H1 (cell line): ENCODE measurements around the gene PDE4B. TPM values are rescaled to one million over a fixed set of nuclear protein-coding genes. Genes with fewer than 3 reads are reported as not detected.

Experiments used
- CTCF ChIA-PET: fragments of 300-600 bp; sonication (Branson Sonifier 250); formaldehyde crosslinking; loops from one replicate; lab custom pipeline; 2021; ENCODE audit not compliant: partially characterized antibody; lab: Charles Lee
- POLR2A ChIA-PET: fragments of 300-600 bp; sonication (Branson Sonifier 250); formaldehyde crosslinking; loops from one replicate; lab custom pipeline; 2021; ENCODE audit warnings: inconsistent platforms; ENCODE audit not compliant: partially characterized antibody; lab: Charles Lee
- DNase-seq, 2 experiments: peaks; one replicate each; pipeline versions ENCODE4 v3.0.0 to v3.0.0-alpha.2; 2010 to 2022; ENCODE audit warnings: low spot score in 2 of 2, low read depth in 1 of 2, mixed read lengths in 1 of 2
- FAIRE-seq: peaks from 2 replicates; lab custom pipeline; 2011; peaks lifted over from hg19 to GRCh38; lab: Jason Lieb, UNC
- H2AFZ ChIP-seq: 2 replicates; pipeline ENCODE4 v1.8.1; 2012; ENCODE audit warnings: low read length, inconsistent platforms
- H2AK5ac ChIP-seq: 2 replicates; pipeline ENCODE4 v1.6.1; 2013; ENCODE audit warnings: low read depth, low read length
- H2BK120ac ChIP-seq: replicated peaks from 2 replicates; pipeline ENCODE3; 2013; ENCODE audit warnings: low read depth, low read length, inconsistent platforms
- H2BK12ac ChIP-seq: 2 replicates; pipeline ENCODE4 v1.6.1; 2013; ENCODE audit warnings: low read depth, low read length
- H2BK15ac ChIP-seq: 2 replicates; pipeline ENCODE4 v1.6.1; 2013; ENCODE audit warnings: low read length
- H2BK20ac ChIP-seq: 2 replicates; pipeline ENCODE4 v1.6.1; 2013; ENCODE audit warnings: low read length
- H2BK5ac ChIP-seq: 2 replicates; pipeline ENCODE4 v1.6.1; 2013; ENCODE audit warnings: low read depth, low read length
- H3K14ac ChIP-seq: 2 replicates; pipeline ENCODE4 v1.6.1; 2013; ENCODE audit warnings: inconsistent platforms; ENCODE audit not compliant: insufficient read length
- H3K18ac ChIP-seq: 2 replicates; pipeline ENCODE4 v1.6.1; 2013; ENCODE audit warnings: low read length; ENCODE audit errors: extremely low read depth
- H3K23ac ChIP-seq: 2 replicates; pipeline ENCODE4 v1.6.1; 2013; ENCODE audit warnings: inconsistent platforms; ENCODE audit not compliant: insufficient read length
- H3K23me2 ChIP-seq: 2 replicates; pipeline ENCODE4 v1.6.1; 2013; ENCODE audit warnings: low read depth, low read length
- H3K27ac ChIP-seq: 2 replicates; pipeline ENCODE4 v1.6.1; 2011; ENCODE audit warnings: low read depth, low read length, inconsistent platforms
- H3K27me3 ChIP-seq, 4 experiments: replicated peaks in 1 of 4; 1 replicate in 1 of 4; 2 replicates in 3 of 4; pipeline versions ENCODE4 v1.6.1 to v1.8.1; 2011 to 2013; ENCODE audit warnings: low read length in 3 of 4, mild to moderate bottlenecking in 3 of 4, inconsistent platforms in 2 of 4, mixed read lengths in 2 of 4, moderate library complexity in 1 of 4; ENCODE audit not compliant: control insufficient read depth in 3 of 4, insufficient read depth in 3 of 4; ENCODE audit errors: extremely low read depth in 1 of 4
- H3K36me3 ChIP-seq, 4 experiments: 2 replicates each; pipeline versions ENCODE4 v1.6.1 to v1.8.1; 2011 to 2013; ENCODE audit warnings: mild to moderate bottlenecking in 4 of 4, low read length in 3 of 4, moderate library complexity in 2 of 4, control low read depth in 1 of 4, inconsistent platforms in 1 of 4; ENCODE audit not compliant: insufficient read depth in 4 of 4, control insufficient read depth in 2 of 4
- H3K4ac ChIP-seq: replicated peaks from 2 replicates; pipeline ENCODE3; 2013; ENCODE audit warnings: low read length, low read depth, mixed read lengths, inconsistent platforms; ENCODE audit not compliant: insufficient read length
- H3K4me1 ChIP-seq, 4 experiments: replicated peaks in 1 of 4; 1 replicate in 1 of 4; 2 replicates in 3 of 4; pipeline versions ENCODE4 v1.6.1 to v1.8.1; 2011 to 2013; ENCODE audit warnings: low read length in 3 of 4, inconsistent platforms in 2 of 4, mixed read lengths in 1 of 4; ENCODE audit not compliant: insufficient read depth in 4 of 4, control insufficient read depth in 3 of 4
- H3K4me2 ChIP-seq, 2 experiments: 2 replicates each; pipeline versions ENCODE4 v1.6.1 to v1.8.1; 2011 to 2013; ENCODE audit warnings: low read depth in 2 of 2, low read length in 2 of 2, control low read depth in 1 of 2, inconsistent platforms in 1 of 2, mild to moderate bottlenecking in 1 of 2; ENCODE audit not compliant: insufficient read depth in 1 of 2
- H3K4me3 ChIP-seq, 4 experiments: fragments of 200-600, 300-600 bp in 1 of 4; sonication (generic), shearing (Covaris generic), sonication (Bioruptor Twin) in 1 of 4; 2 replicates each; pipeline versions ENCODE4 v1.5.1 to v1.8.1; 2011 to 2016; ENCODE audit warnings: low read length in 4 of 4, low read depth in 3 of 4, control low read depth in 2 of 4, inconsistent platforms in 2 of 4, mild to moderate bottlenecking in 2 of 4, mixed read lengths in 1 of 4, moderate library complexity in 1 of 4; ENCODE audit not compliant: insufficient read depth in 2 of 4; ENCODE audit errors: extremely low read depth in 1 of 4
- H3K56ac ChIP-seq: replicated peaks from 2 replicates; pipeline ENCODE3; 2013; ENCODE audit warnings: low read depth, mild to moderate bottlenecking, mixed read lengths, low read length, inconsistent platforms; ENCODE audit not compliant: insufficient read length
- H3K79me1 ChIP-seq: 2 replicates; pipeline ENCODE4 v1.6.1; 2013; ENCODE audit warnings: low read depth, low read length, control low read depth
- H3K79me2 ChIP-seq, 2 experiments: 2 replicates each; pipeline versions ENCODE4 v1.6.1 to v1.8.1; 2012 to 2013; ENCODE audit warnings: low read length in 2 of 2, mild to moderate bottlenecking in 2 of 2, inconsistent platforms in 1 of 2; ENCODE audit not compliant: insufficient read depth in 2 of 2, control insufficient read depth in 1 of 2
- H3K9ac ChIP-seq, 4 experiments: replicated peaks in 1 of 4; 1 replicate in 1 of 4; 2 replicates in 3 of 4; pipeline versions ENCODE4 v1.6.1 to v1.8.1; 2011 to 2013; ENCODE audit warnings: low read depth in 3 of 4, low read length in 3 of 4, control low read depth in 2 of 4, mild to moderate bottlenecking in 2 of 4, moderate library complexity in 2 of 4, inconsistent platforms in 1 of 4; ENCODE audit errors: extremely low read depth in 1 of 4
- H3K9me3 ChIP-seq, 2 experiments: 2 replicates each; pipeline versions ENCODE4 v1.6.1 to v1.8.1; 2012 to 2013; ENCODE audit warnings: mild to moderate bottlenecking in 2 of 2, moderate library complexity in 2 of 2, control low read depth in 1 of 2, inconsistent platforms in 1 of 2, low read depth in 1 of 2, low read length in 1 of 2, mixed read lengths in 1 of 2; ENCODE audit not compliant: insufficient read depth in 2 of 2
- H4K20me1 ChIP-seq, 2 experiments: replicated peaks in 1 of 2; 2 replicates each; pipeline versions ENCODE3 to v1.8.1; 2011 to 2013; ENCODE audit warnings: inconsistent platforms in 2 of 2, low read length in 2 of 2, mild to moderate bottlenecking in 1 of 2; ENCODE audit not compliant: insufficient read depth in 2 of 2, control insufficient read depth in 1 of 2
- H4K5ac ChIP-seq: 2 replicates; pipeline ENCODE4 v1.6.1; 2013; ENCODE audit warnings: low read length, low read depth, mixed read lengths, inconsistent platforms; ENCODE audit not compliant: insufficient read length
- H4K8ac ChIP-seq: 2 replicates; pipeline ENCODE4 v1.8.0; 2013; ENCODE audit warnings: mild to moderate bottlenecking, moderate library complexity, low read length, inconsistent platforms; ENCODE audit not compliant: insufficient read depth; ENCODE audit errors: extremely low read depth
- H4K91ac ChIP-seq: replicated peaks from 2 replicates; pipeline ENCODE3; 2013; ENCODE audit warnings: low read length, mixed read lengths, inconsistent platforms; ENCODE audit not compliant: insufficient read length
- ASH2L ChIP-seq: fragments of 200-600, 300-600 bp; sonication (generic); IDR thresholded peaks from one replicate; pipeline ENCODE4 v1.7.1; 2017; ENCODE audit warnings: low read length
- ATF2 ChIP-seq: IDR thresholded peaks from 2 replicates; pipeline ENCODE4 v1.6.1; 2012; ENCODE audit warnings: low read length, inconsistent platforms
- EP300 ChIP-seq, 2 experiments: IDR thresholded peaks; 1 replicate in 1 of 2; 2 replicates in 1 of 2; pipeline ENCODE4 v1.6.1; 2011 to 2012; ENCODE audit warnings: low read depth in 2 of 2, low read length in 2 of 2, mild to moderate bottlenecking in 2 of 2, borderline replicate concordance in 1 of 2, inconsistent platforms in 1 of 2, moderate library complexity in 1 of 2
- GABPA ChIP-seq: IDR thresholded peaks from 2 replicates; pipeline ENCODE4 v1.6.1; 2011; ENCODE audit warnings: mild to moderate bottlenecking, low read length, moderate library complexity, borderline replicate concordance; ENCODE audit not compliant: insufficient read depth
- JUN ChIP-seq: IDR thresholded peaks from 2 replicates; pipeline ENCODE4 v1.6.1; 2011; ENCODE audit warnings: low read depth, mild to moderate bottlenecking, improper control_type of control experiment, low read length
- KDM4A ChIP-seq: IDR thresholded peaks from one replicate; pipeline ENCODE4 v1.7.1; 2012; ENCODE audit warnings: low read depth, mild to moderate bottlenecking, moderate library complexity, low read length, inconsistent platforms; ENCODE audit not compliant: severe bottlenecking
- POLR2A ChIP-seq, 2 experiments: IDR thresholded peaks; 1 replicate in 1 of 2; 2 replicates in 1 of 2; pipeline ENCODE4 v1.6.1; 2011; ENCODE audit warnings: low read depth in 2 of 2, low read length in 2 of 2, mild to moderate bottlenecking in 2 of 2; ENCODE audit errors: control extremely low read depth in 1 of 2
- SIN3A ChIP-seq, 2 experiments: IDR thresholded peaks in 1 of 2; conservative IDR thresholded peaks in 1 of 2; 2 replicates each; pipeline ENCODE4 v1.6.1; 2011 to 2012; ENCODE audit warnings: low read length in 2 of 2, improper control_type of control experiment in 1 of 2, low read depth in 1 of 2, mild to moderate bottlenecking in 1 of 2
- SIX5 ChIP-seq: IDR thresholded peaks from 2 replicates; pipeline ENCODE4 v1.6.1; 2011; ENCODE audit warnings: mild to moderate bottlenecking, low read depth, low read length
- SP2 ChIP-seq: IDR thresholded peaks from 2 replicates; pipeline ENCODE4 v1.6.1; 2012; ENCODE audit warnings: mild to moderate bottlenecking, low read length, inconsistent platforms
- SRF ChIP-seq: IDR thresholded peaks from 2 replicates; pipeline ENCODE4 v1.6.1; 2011; ENCODE audit warnings: mild to moderate bottlenecking, low read depth, low read length, moderate library complexity
- TAF7 ChIP-seq: optimal IDR thresholded peaks from 2 replicates; pipeline ENCODE3; 2011; ENCODE audit warnings: low read depth, mild to moderate bottlenecking, inconsistent platforms, low read length, moderate library complexity, borderline replicate concordance
- WGBS, 2 experiments: shearing (Covaris generic) in 1 of 2; methylation state at CpG; one replicate each; pipeline versions ENCODE4 v1.1.6 to v1.1.7; 2013 to 2015; ENCODE audit warnings: low lambda C conversion rate in 2 of 2, mixed read lengths in 2 of 2, inconsistent platforms in 1 of 2, low coverage in 1 of 2, missing lambda C conversion rate in 1 of 2; ENCODE audit not compliant: insufficient replicate concordance in 2 of 2, insufficient coverage in 1 of 2, insufficient read length in 1 of 2; ENCODE audit errors: extremely low coverage in 1 of 2, missing lambda C conversion rate in 1 of 2; 5-methylcytosine and 5-hydroxymethylcytosine counted together
- polyA plus RNA-seq, 7 experiments: library from polyadenylated mRNA; depleted of rRNA in 3 of 7; stranded (reverse) in 5 of 7; unstranded in 2 of 7; fragments of >200 nt in 5 of 7; fragments of 200-250 nt in 2 of 7; gene quantifications; 1 replicate in 5 of 7; 2 replicates in 1 of 7; 4 replicates in 1 of 7; pipeline versions ENCODE4 v1.2.1 to v1.2.3, GENCODE V29; 2011 to 2013; ENCODE audit warnings: missing spikeins in 2 of 7, mixed read lengths in 2 of 7
- total RNA-seq: library from RNA; stranded (reverse); fragmentation: NEBNext Ultra II Directional; extraction: Animal tissue kit (Norgen Biotek cat#: 25700); gene quantifications from 2 replicates; pipeline ENCODE4 v1.2.1, GENCODE V29; 2021
- TF ChIP-seq, protein P1 (sequence below): IDR thresholded peaks from 2 replicates; pipeline ENCODE4 v1.6.1; 2012; ENCODE audit warnings: inconsistent platforms

Gene PDE4B
- total and polyA plus RNA-seq, 2 of the 8 experiments (the other 6 are each of a cell fraction or from before 2014, with no cell fraction given): 5.0 to 15.1 TPM

GRCh38 chr1:66394603-66395002, 601.9 kb downstream of the PDE4B start:
- H3K56ac ChIP-seq: no peak overlapping the region
- FAIRE-seq (no peak), DNase-seq (no peak)
- H2BK15ac ChIP-seq: no peak overlapping the region
- H3K4me3 ChIP-seq: no peak overlapping the region
- no peak overlapping the region for H2BK12ac ChIP-seq
- WGBS, 2 experiments: 91% methylated on average over 5 of the region's 5 CpGs; no CpG with 5 or more reads in 1 of the 2 experiments
- no peak overlapping the region for H3K4me2 ChIP-seq
- no peaks in the 10 kb centered on the region for H3K79me2 ChIP-seq
- H3K27me3 ChIP-seq: peaks cover 0 to 2% (median 0%) of the 10 kb centered on the region in 4 experiments; a peak in 2 of 7 replicates
- no peak overlapping the region for H2BK5ac ChIP-seq
- no peak overlapping the region for H3K18ac ChIP-seq
- no peak overlapping the region for H3K4ac ChIP-seq
- no peak overlapping the region for H2BK120ac ChIP-seq
- ChIA-PET CTCF (interaction anchor here (0.6 kb wide), 1 partner anchor 42 kb away, joined by 3 read pairs; no protein-coding TSS in a partner anchor), POLR2A (no interaction called here)
- H4K91ac ChIP-seq: no peak overlapping the region
- no peaks in the 10 kb centered on the region for H3K9me3 ChIP-seq
- H3K23me2 ChIP-seq: no peaks in the 10 kb centered on the region
- no peak overlapping the region for H3K9ac ChIP-seq
- no peaks in the 10 kb centered on the region for H3K36me3 ChIP-seq
- H2BK20ac ChIP-seq: no peak overlapping the region
- H4K8ac ChIP-seq: no peak overlapping the region
- H2AFZ ChIP-seq: no peak overlapping the region
- H3K14ac ChIP-seq: no peak overlapping the region
- H3K27ac ChIP-seq: no peak overlapping the region
- H3K23ac ChIP-seq: no peak overlapping the region
- H3K79me1 ChIP-seq: no peaks in the 10 kb centered on the region
- H2AK5ac ChIP-seq: no peak overlapping the region
- no peak overlapping the region for H4K5ac ChIP-seq
- no peaks in the 10 kb centered on the region for H3K4me1 ChIP-seq
- H4K20me1 ChIP-seq: no peaks in the 10 kb centered on the region
- no peak for TF ChIP-seq JUN
- TF ChIP-seq SP2: no peak
- no peak for TF ChIP-seq ATF2
- TF ChIP-seq SIN3A (conservative IDR thresholded peaks at IDR 0.05 in 1 of 2, IDR thresholded peaks at IDR 0.05 in 1 of 2; ENCODE audit: low read depth in 1 of 2, low read length in 2 of 2): no peak
- TF ChIP-seq, protein P1, sequence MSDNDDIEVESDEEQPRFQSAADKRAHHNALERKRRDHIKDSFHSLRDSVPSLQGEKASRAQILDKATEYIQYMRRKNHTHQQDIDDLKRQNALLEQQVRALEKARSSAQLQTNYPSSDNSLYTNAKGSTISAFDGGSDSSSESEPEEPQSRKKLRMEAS: no peak
- TF ChIP-seq KDM4A: no peak
- TF ChIP-seq POLR2A (IDR thresholded peaks at IDR 0.05; ENCODE audit: control extremely low read depth in 1 of 2, low read depth in 2 of 2, low read length in 2 of 2): no peak
- TF ChIP-seq SRF: no peak
- TF ChIP-seq TAF7: no peak
- TF ChIP-seq EP300 (IDR thresholded peaks at IDR 0.05; ENCODE audit: borderline replicate concordance in 1 of 2, low read depth in 2 of 2, low read length in 2 of 2): no peak
- TF ChIP-seq GABPA: no peak
- no peak for TF ChIP-seq SIX5
- TF ChIP-seq ASH2L: no peak
